Endothelial cell of umbilical vein (primary cell): ENCODE data around the gene SLC14A1. TPM values are rescaled to one million over a fixed set of nuclear protein-coding genes. Genes with fewer than 3 reads are reported as not detected.

Experiments
- BruUV-seq: library from RNA; stranded (reverse); fragments of 400-500 nt; replicated peaks from 2 replicates; lab custom pipeline; 2021; lab: Mats Ljungman, UMichigan
- CTCF ChIA-PET: fragments of 300-600, 350-600 bp; sonication (Branson Sonifier 250); formaldehyde crosslinking; loops from one replicate; lab custom pipeline; 2021; ENCODE audit warnings: antibody characterized with exemption, inconsistent platforms; lab: Charles Lee
- POLR2A ChIA-PET: fragments of 300-600, 350-600 bp; sonication (Branson Sonifier 250); formaldehyde crosslinking; loops from one replicate; lab custom pipeline; 2021; ENCODE audit warnings: antibody characterized with exemption, inconsistent platforms; lab: Charles Lee
- DNase-seq: peaks from one replicate; pipeline ENCODE4 v3.0.0-alpha.2; 2011; ENCODE audit warnings: low read depth, low spot score
- FAIRE-seq: peaks from 2 replicates; lab custom pipeline; 2011; peaks lifted over from hg19 to GRCh38; lab: Jason Lieb, UNC
- H2AFZ ChIP-seq: 2 replicates; pipeline ENCODE4 v1.6.0; 2012; ENCODE audit warnings: low read depth, low read length, control low read depth, inconsistent platforms
- H3K27ac ChIP-seq: 2 replicates; pipeline ENCODE4 v1.5.1; 2011; ENCODE audit warnings: low read depth, mild to moderate bottlenecking, control low read depth, low read length, moderate library complexity; ENCODE audit not compliant: insufficient read depth
- H3K27me3 ChIP-seq, 2 experiments: 2 replicates each; pipeline versions ENCODE4 v1.6.0 to v1.6.1; 2011; ENCODE audit warnings: low read length in 2 of 2, mixed read lengths in 1 of 2; ENCODE audit not compliant: control insufficient read depth in 2 of 2, insufficient read depth in 2 of 2
- H3K36me3 ChIP-seq, 2 experiments: 2 replicates in 1 of 2; 3 replicates in 1 of 2; pipeline ENCODE4 v1.5.1; 2011; ENCODE audit warnings: low read length in 2 of 2, mild to moderate bottlenecking in 1 of 2, moderate library complexity in 1 of 2; ENCODE audit not compliant: control insufficient read depth in 2 of 2, insufficient read depth in 2 of 2; ENCODE audit errors: extremely low read depth in 1 of 2
- H3K4me1 ChIP-seq: 3 replicates; pipeline ENCODE4 v1.5.1; 2011; ENCODE audit warnings: mild to moderate bottlenecking, low read length; ENCODE audit not compliant: control insufficient read depth, insufficient read depth; ENCODE audit errors: extremely low read depth
- H3K4me2 ChIP-seq: 2 replicates; pipeline ENCODE4 v1.6.1; 2011; ENCODE audit warnings: low read length, control low read depth, mixed read lengths; ENCODE audit not compliant: insufficient read depth
- H3K4me3 ChIP-seq, 3 experiments: fragments of 200-600 bp in 1 of 3; sonication (generic), shearing (Covaris generic) in 1 of 3; replicated peaks in 1 of 3; 2 replicates each; pipeline ENCODE4 v1.5.1; 2011 to 2016; ENCODE audit warnings: control low read depth in 3 of 3, low read length in 3 of 3, mild to moderate bottlenecking in 2 of 3, inconsistent platforms in 1 of 3, low read depth in 1 of 3, moderate library complexity in 1 of 3; ENCODE audit not compliant: insufficient read depth in 1 of 3
- H3K79me2 ChIP-seq: 2 replicates; pipeline ENCODE4 v1.6.0; 2012; ENCODE audit warnings: low read length, inconsistent platforms; ENCODE audit not compliant: control insufficient read depth, insufficient read depth
- H3K9ac ChIP-seq: replicated peaks from 2 replicates; pipeline ENCODE3; 2011; ENCODE audit warnings: low read length, control low read depth; ENCODE audit not compliant: insufficient read depth; ENCODE audit errors: extremely low read depth
- H3K9me1 ChIP-seq: replicated peaks from 3 replicates; pipeline ENCODE4 v1.6.0; 2011; ENCODE audit warnings: mild to moderate bottlenecking, low read length; ENCODE audit not compliant: control insufficient read depth, insufficient read depth; ENCODE audit errors: extremely low read depth
- H3K9me3 ChIP-seq: replicated peaks from 2 replicates; pipeline ENCODE4 v1.5.1; 2012; ENCODE audit warnings: low read length, inconsistent platforms; ENCODE audit not compliant: control insufficient read depth, insufficient read depth
- H4K20me1 ChIP-seq: replicated peaks from 2 replicates; pipeline ENCODE3; 2011; ENCODE audit warnings: mild to moderate bottlenecking, low read length; ENCODE audit not compliant: control insufficient read depth, insufficient read depth; ENCODE audit errors: extremely low read depth
- CTCF ChIP-seq, 2 donors: IDR thresholded peaks; 1 replicate in 1 of 2; 2 replicates in 1 of 2; pipeline ENCODE4 v1.5.1; 2011; ENCODE audit warnings: low read length in 2 of 2, mild to moderate bottlenecking in 2 of 2, moderate library complexity in 2 of 2, control low read depth in 1 of 2, inconsistent platforms in 1 of 2, low read depth in 1 of 2; ENCODE audit not compliant: insufficient read depth in 1 of 2; ENCODE audit errors: extremely low read depth in 1 of 2
- EZH2 ChIP-seq: IDR thresholded peaks from 2 replicates; pipeline ENCODE4 v1.6.1; 2012; ENCODE audit warnings: borderline replicate concordance, low read depth, mild to moderate bottlenecking, moderate library complexity, low read length, inconsistent platforms; ENCODE audit not compliant: severe bottlenecking
- GATA2 ChIP-seq: IDR thresholded peaks from 2 replicates; pipeline ENCODE4 v1.7.0; 2011; ENCODE audit warnings: low read depth, mild to moderate bottlenecking, moderate library complexity, mixed read lengths, low read length; ENCODE audit not compliant: insufficient read length, insufficient read depth
- JUN ChIP-seq: IDR thresholded peaks from 2 replicates; pipeline ENCODE4 v1.6.1; 2011; ENCODE audit warnings: borderline replicate concordance, low read depth; ENCODE audit not compliant: insufficient read length, insufficient read depth
- MAX ChIP-seq: IDR thresholded peaks from 2 replicates; pipeline ENCODE4 v1.6.1; 2011; ENCODE audit not compliant: insufficient read depth, insufficient read length
- MYC ChIP-seq: IDR thresholded peaks from one replicate; pipeline ENCODE4 v1.6.1; 2011; ENCODE audit warnings: mild to moderate bottlenecking, low read depth, low read length
- POLR2A ChIP-seq: IDR thresholded peaks from 2 replicates; pipeline ENCODE4 v1.6.1; 2012; ENCODE audit warnings: low read depth, mild to moderate bottlenecking, control low read depth, low read length
- POLR2AphosphoS5 ChIP-seq: IDR thresholded peaks from 2 replicates; pipeline ENCODE4 v1.6.1; 2012; ENCODE audit warnings: low read depth, mild to moderate bottlenecking, control low read depth, low read length, moderate library complexity; ENCODE audit not compliant: insufficient read depth
- dilution Hi-C: fragments of 300-500 bp; cut with MboI; formaldehyde crosslinking; loops from one replicate; pipeline ENCODE4 v1.15.0; 2019; ENCODE audit warnings: low sequenced_read_pairs; ENCODE audit not compliant: extremely low pct_ligation_motif_present
- intact Hi-C: fragments of 100-400 bp; cut with micrococcal nuclease; formaldehyde crosslinking; loops from one replicate; pipeline ENCODE4 v1.10.0; 2022
- polyA plus RNA-seq, 4 experiments: library from polyadenylated mRNA; depleted of rRNA in 3 of 4; stranded (reverse) in 3 of 4; unstranded in 1 of 4; fragments of >200 nt; gene quantifications; 2 replicates each; pipeline versions ENCODE4 v1.2.1 to v1.2.3, GENCODE V29; 2011 to 2012; ENCODE audit warnings: missing spikeins in 1 of 4
- total RNA-seq: library from RNA; stranded (reverse); gene quantifications from 2 replicates; pipeline ENCODE4 v1.2.3, GENCODE V29; 2021

The SLC14A1 gene
- total and polyA plus RNA-seq, 2 donors (not counting 3 experiments of a cell fraction or from before 2014, with no cell fraction given): not detected

GRCh38 chr18:45688833-45689232 lies 35.1 kb upstream of the SLC14A1 start:
- FAIRE-seq: no peak
- ChIA-PET POLR2A (no interaction called here), CTCF (interaction anchor here (1.2 to 8.7 kb wide), 9 partner anchors 23 to 385 kb away, joined by 3 to 108 read pairs (median 7); no protein-coding TSS in a partner anchor)
- no peak overlapping the region for H3K4me3 ChIP-seq
- intact Hi-C loops: no loop called here
- dilution Hi-C loops: no loop called here
- no peaks in the 10 kb centered on the region for H3K36me3 ChIP-seq
- no peak overlapping the region for H2AFZ ChIP-seq
- H3K9me3 ChIP-seq: no peaks in the 10 kb centered on the region
- no peaks in the 10 kb centered on the region for H3K4me1 ChIP-seq
- TF ChIP-seq JUN (no peak), EZH2 (no peak), MAX (no peak), POLR2AphosphoS5 (no peak), MYC (no peak), POLR2A (no peak), GATA2 (no peak), CTCF (IDR thresholded peaks at IDR 0.05; ENCODE audit: extremely low read depth in 1 of 2, insufficient read depth in 1 of 2, low read depth in 1 of 2, low read length in 2 of 2) (no peak)
- no peak overlapping the region for H3K27ac ChIP-seq
- DNase-seq: no peak
- H3K4me2 ChIP-seq: no peak overlapping the region
- peaks cover 4 to 7% of the 10 kb centered on the region in 2 experiments for H3K27me3 ChIP-seq
- H3K9ac ChIP-seq: no peak overlapping the region
- no peaks in the 10 kb centered on the region for H4K20me1 ChIP-seq
- BruUV-seq: no TSS peak
- no peaks in the 10 kb centered on the region for H3K79me2 ChIP-seq
- H3K9me1 ChIP-seq: no peaks in the 10 kb centered on the region
